SK-N-DZ (cell line): ENCODE data around the gene MFRP.

Experiments used
- DNase-seq: peaks from one replicate; pipeline ENCODE4 v3.0.0-alpha.2; 2015; ENCODE audit warnings: low spot score

The MFRP gene

GRCh38 chr11:119338318-119338890 lies 8.1 kb downstream of the MFRP start:
- peak; percentile 64 for DNase-seq

- peak; percentile 44 for DNase-seq
Measured at GRCh38 chr11:119337581-119338317, 8.8 kb downstream of the MFRP start.

GRCh38 chr11:119336744-119337469 lies 9.6 kb downstream of the MFRP start:
- no peak for DNase-seq

GRCh38 chr11:119335655-119336543 lies 10.6 kb downstream of the MFRP start:
- DNase-seq = no peak

GRCh38 chr11:119335091-119335654 lies 11.3 kb downstream of the MFRP start:
- DNase-seq = no peak

GRCh38 chr11:119334174-119334930 lies 12.2 kb downstream of the MFRP start, which contains the start of gene RNF26:
Gene RNF26 (plus strand): TSS chr11:119334527. CDS start chr11:119335123, 596 bp downstream.
- peak; percentile 96 for DNase-seq

- DNase-seq = no peak
Measured at GRCh38 chr11:119332111-119332765, 14.3 kb downstream of the MFRP start.

- DNase-seq = no peak
Measured at GRCh38 chr11:119330237-119330636, 16.3 kb downstream of the MFRP start.

- no peak for DNase-seq
Measured at GRCh38 chr11:119329320-119329719, 17.2 kb downstream of the MFRP start.

- no peak for DNase-seq
Measured at GRCh38 chr11:119324189-119324588, 22.3 kb downstream of the MFRP start.

GRCh38 chr11:119323532-119324033 lies 22.9 kb downstream of the MFRP start:
- peak; percentile 92 for DNase-seq

- DNase-seq = no peak
Measured at GRCh38 chr11:119322921-119323531, 23.5 kb downstream of the MFRP start.

- no peak for DNase-seq
Measured at GRCh38 chr11:119322360-119322739, 24.2 kb downstream of the MFRP start.

- DNase-seq = peak; percentile 47
Measured at GRCh38 chr11:119320776-119321524, 25.6 kb downstream of the MFRP start.

- peak; percentile 50 for DNase-seq
Measured at GRCh38 chr11:119320240-119320775, 26.2 kb downstream of the MFRP start.

GRCh38 chr11:119319700-119320239 lies 26.7 kb downstream of the MFRP start:
- no peak for DNase-seq

- DNase-seq = no peak
Measured at GRCh38 chr11:119319136-119319699, 27.3 kb downstream of the MFRP start.
